ENCODE results near the gene SUN1.

DNA sequence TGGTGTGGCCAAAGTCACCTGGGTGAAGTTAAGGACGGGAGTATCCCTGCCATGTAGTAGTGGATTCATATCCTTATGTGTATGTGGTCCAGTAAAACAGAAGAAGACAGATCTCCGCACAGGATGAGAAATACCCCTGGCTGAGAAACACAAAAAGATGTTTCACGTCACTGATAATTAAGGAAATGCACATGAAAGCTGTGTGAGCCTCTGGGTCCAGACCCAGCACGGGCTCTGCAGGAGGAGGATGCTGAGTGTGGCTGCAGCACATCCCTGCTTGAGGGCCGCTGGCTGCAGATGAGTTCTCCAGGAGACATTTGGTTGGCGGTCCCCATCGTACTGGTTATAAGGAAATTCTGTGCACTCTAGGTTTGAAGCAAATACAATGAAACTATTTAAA, 8.2 kb upstream of the SUN1 start:
- TF ChIP-seq CTCF (IDR thresholded peaks at IDR 0.05), result no peak
- TF ChIP-seq POLR2A (IDR thresholded peaks at IDR 0.05), result no peak

Measured in breast epithelium (tissue), 3 donors.